A673 (cell line): Measurements from ENCODE around the gene ATL1. TPM values are rescaled to one million over a fixed set of nuclear protein-coding genes. Genes with fewer than 3 reads are reported as not detected.

Experiments used
- BruUV-seq: library from RNA; stranded (reverse); fragments of 400-500 nt; replicated peaks from 2 replicates; lab custom pipeline; 2021; lab: Mats Ljungman, UMichigan
- CTCF ChIA-PET: fragments of 300-600 bp; sonication (Branson Sonifier 250); formaldehyde crosslinking; loops from one replicate; lab custom pipeline; 2022; ENCODE audit warnings: antibody characterized with exemption; lab: Charles Lee
- POLR2A ChIA-PET: fragments of 300-600 bp; sonication (Branson Sonifier 250); formaldehyde crosslinking; loops from one replicate; lab custom pipeline; 2022; ENCODE audit warnings: antibody characterized with exemption; ENCODE audit not compliant: low non-redundant PET; lab: Charles Lee
- DNase-seq: peaks from one replicate; pipeline ENCODE4 v3.0.0-alpha.2; 2015; ENCODE audit warnings: low spot score
- H3K27ac ChIP-seq: fragments of 200-600 bp; sonication (generic); 2 replicates; pipeline ENCODE4 v1.5.1; 2016; ENCODE audit warnings: mixed run types, low read depth, mild to moderate bottlenecking, mixed read lengths, antibody characterized with exemption, low read length; ENCODE audit not compliant: poor library complexity, severe bottlenecking
- H3K27me3 ChIP-seq: fragments of 200-600 bp; sonication (generic); replicated peaks from 2 replicates; pipeline ENCODE4 v1.6.1; 2017; ENCODE audit warnings: mixed run types, low read depth, mild to moderate bottlenecking, mixed read lengths, antibody characterized with exemption, low read length; ENCODE audit not compliant: insufficient read depth, poor library complexity
- H3K36me3 ChIP-seq: fragments of 200-600 bp; sonication (generic); 2 replicates; pipeline ENCODE4 v1.6.1; 2016; ENCODE audit warnings: mixed run types, mild to moderate bottlenecking, mixed read lengths, antibody characterized with exemption, low read length; ENCODE audit not compliant: insufficient read depth, poor library complexity, severe bottlenecking
- H3K4me1 ChIP-seq: fragments of 200-600 bp; sonication (generic); 2 replicates; pipeline ENCODE4 v1.6.1; 2017; ENCODE audit warnings: mixed run types, mild to moderate bottlenecking, mixed read lengths, antibody characterized with exemption, low read length; ENCODE audit not compliant: insufficient read depth, poor library complexity, severe bottlenecking
- H3K4me3 ChIP-seq: fragments of 200-600 bp; sonication (generic); 2 replicates; pipeline ENCODE4 v1.5.1; 2016; ENCODE audit warnings: low read depth, mixed run types, mild to moderate bottlenecking, mixed read lengths, low read length; ENCODE audit not compliant: poor library complexity, severe bottlenecking
- H3K9me3 ChIP-seq: fragments of 200-600 bp; sonication (generic); 2 replicates; pipeline ENCODE4 v1.6.1; 2016; ENCODE audit warnings: mixed run types, low read depth, mild to moderate bottlenecking, mixed read lengths, antibody characterized with exemption, low read length; ENCODE audit not compliant: poor library complexity, severe bottlenecking
- EZH2 ChIP-seq: fragments of 200-600 bp; sonication (generic); IDR thresholded peaks from 2 replicates; pipeline ENCODE4 v1.6.1; 2017; ENCODE audit warnings: borderline replicate concordance, low read depth, mild to moderate bottlenecking, mixed read lengths, antibody characterized with exemption, low read length; ENCODE audit not compliant: poor library complexity, severe bottlenecking
- intact Hi-C: fragments of 100-400 bp; cut with micrococcal nuclease; formaldehyde crosslinking; loops from one replicate; pipeline ENCODE4 v1.10.0; 2022; ENCODE audit not compliant: unreplicated experiment
- total RNA-seq: library from RNA; stranded (reverse); gene quantifications from 2 replicates; pipeline ENCODE4 v1.2.3, GENCODE V29; 2021
- TF ChIP-seq, protein P1 (sequence below): fragments of 300-800, 200-600 bp; sonication (generic); conservative IDR thresholded peaks from 2 replicates; pipeline ENCODE4 v1.5.1; 2017; ENCODE audit warnings: low read depth, mild to moderate bottlenecking, antibody characterized with exemption, low read length, moderate library complexity, mixed read lengths

ATL1 gene
- total RNA-seq, 1 experiment from 2014 or later = 9.8 TPM

DNA sequence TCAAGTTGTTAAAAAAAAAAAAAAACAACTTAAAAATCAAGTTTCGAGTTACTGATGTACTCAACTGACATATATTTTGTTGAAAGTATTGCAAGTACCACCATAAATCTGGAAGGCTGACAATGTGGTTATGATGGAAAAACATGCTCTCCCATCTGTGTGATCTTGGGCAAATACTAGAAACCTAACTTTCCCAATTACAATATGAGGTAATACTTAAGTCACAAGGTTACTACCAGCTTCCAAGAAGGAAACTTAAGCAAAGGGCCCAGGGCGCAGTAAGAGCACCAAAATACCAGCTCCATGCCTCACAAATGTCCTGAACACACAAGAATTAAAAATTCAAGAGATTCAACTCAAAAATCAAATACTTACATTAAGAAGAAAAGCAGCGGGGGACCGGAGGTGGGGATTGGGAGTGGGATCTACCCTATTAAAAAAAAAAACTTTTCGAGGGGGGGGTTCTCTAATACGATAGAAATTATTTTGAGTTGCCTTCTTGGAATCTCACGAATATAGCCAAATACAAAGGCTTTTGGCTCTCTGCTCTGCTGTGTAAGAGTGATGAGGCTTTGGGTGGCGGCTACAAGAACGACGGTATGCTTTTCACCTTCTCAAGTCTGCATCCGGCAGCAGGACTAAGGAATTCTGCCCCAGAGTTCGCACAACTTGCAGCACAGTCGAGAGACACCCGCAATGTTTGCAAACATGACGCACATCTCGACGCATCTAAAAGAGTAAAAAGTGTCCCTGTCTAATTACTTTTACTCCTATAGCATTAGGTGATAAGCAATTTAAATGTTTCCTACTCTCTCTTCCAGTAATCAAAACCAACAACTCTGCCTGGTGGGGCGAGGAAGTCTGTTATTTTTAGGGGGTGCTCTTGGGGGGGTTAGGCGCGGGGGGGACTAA is 107.1 kb downstream of the ATL1 start:
- H3K4me3 ChIP-seq = peak overlapping the region; percentile 90
- TSS peak; percentile 33 for BruUV-seq
- CTCF ChIA-PET = no interaction called here
- peaks cover 25% of the 10 kb centered on the region for H3K4me1 ChIP-seq
- POLR2A ChIA-PET = interaction anchor here (0.7 kb wide), 1 partner anchor 86 kb away, joined by 14 read pairs; no protein-coding TSS in a partner anchor
- TF ChIP-seq, protein P1, sequence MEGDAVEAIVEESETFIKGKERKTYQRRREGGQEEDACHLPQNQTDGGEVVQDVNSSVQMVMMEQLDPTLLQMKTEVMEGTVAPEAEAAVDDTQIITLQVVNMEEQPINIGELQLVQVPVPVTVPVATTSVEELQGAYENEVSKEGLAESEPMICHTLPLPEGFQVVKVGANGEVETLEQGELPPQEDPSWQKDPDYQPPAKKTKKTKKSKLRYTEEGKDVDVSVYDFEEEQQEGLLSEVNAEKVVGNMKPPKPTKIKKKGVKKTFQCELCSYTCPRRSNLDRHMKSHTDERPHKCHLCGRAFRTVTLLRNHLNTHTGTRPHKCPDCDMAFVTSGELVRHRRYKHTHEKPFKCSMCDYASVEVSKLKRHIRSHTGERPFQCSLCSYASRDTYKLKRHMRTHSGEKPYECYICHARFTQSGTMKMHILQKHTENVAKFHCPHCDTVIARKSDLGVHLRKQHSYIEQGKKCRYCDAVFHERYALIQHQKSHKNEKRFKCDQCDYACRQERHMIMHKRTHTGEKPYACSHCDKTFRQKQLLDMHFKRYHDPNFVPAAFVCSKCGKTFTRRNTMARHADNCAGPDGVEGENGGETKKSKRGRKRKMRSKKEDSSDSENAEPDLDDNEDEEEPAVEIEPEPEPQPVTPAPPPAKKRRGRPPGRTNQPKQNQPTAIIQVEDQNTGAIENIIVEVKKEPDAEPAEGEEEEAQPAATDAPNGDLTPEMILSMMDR = no peak
- TF ChIP-seq EZH2 = no peak
- no peaks in the 10 kb centered on the region for H3K9me3 ChIP-seq
- peak overlapping the region; percentile 96 for H3K27ac ChIP-seq
- peaks cover 5% of the 10 kb centered on the region for H3K36me3 ChIP-seq
- intact Hi-C loops = no loop called here
- no peaks in the 10 kb centered on the region for H3K27me3 ChIP-seq
- peak; percentile 66 for DNase-seq

- no TSS peak for BruUV-seq
- intact Hi-C loops = no loop called here
- ChIA-PET POLR2A (no interaction called here), CTCF (no interaction called here)
- Histone ChIP-seq H3K4me1 (peaks cover 25% of the 10 kb centered on the region), H3K27me3 (no peaks in the 10 kb centered on the region), H3K36me3 (peaks cover 1% of the 10 kb centered on the region), H3K27ac (peak overlapping the region; percentile 96), H3K9me3 (no peaks in the 10 kb centered on the region), H3K4me3 (peak overlapping the region; percentile 90)
- no peak for DNase-seq
- TF ChIP-seq, protein P1 = no peak
- TF ChIP-seq EZH2 = no peak
These were observed 107.7 kb downstream of the ATL1 start for GRCh38 chr14:50667684-50667995.

GRCh38 chr14:50667996-50668825 is 108.3 kb downstream of the ATL1 start, which contains the start of gene SAV1:
SAV1 (minus strand) TSS chr14:50668306; CDS start chr14:50667967, 339 bp downstream.
- Histone ChIP-seq H3K4me1 (peaks cover 25% of the 10 kb centered on the region), H3K4me3 (peak within 1 kb of the TSS; percentile 90), H3K27ac (peak within 1 kb of the TSS; percentile 96), H3K9me3 (no peaks in the 10 kb centered on the region), H3K27me3 (no peaks in the 10 kb centered on the region), H3K36me3 (no peaks in the 10 kb centered on the region)
- TSS peak; percentile 91 for BruUV-seq
- DNase-seq = peak; percentile 87
- intact Hi-C loops = no loop called here
- TF ChIP-seq, protein P1 = no peak
- no peak for TF ChIP-seq EZH2
- POLR2A ChIA-PET = interaction anchor here (0.7 kb wide), 2 partner anchors 428 to 1071 kb away, joined by 3 to 4 read pairs; no protein-coding TSS in a partner anchor
- CTCF ChIA-PET = interaction anchor here (0.7 kb wide), 1 partner anchor 46 kb away, joined by 4 read pairs; no protein-coding TSS in a partner anchor
